ENCODE data around the gene MUC5AC.
"Not testable (repeated sequence)": the region's sequence is repeated elsewhere in the genome, so short reads cannot be mapped to it uniquely, and the experiment has no call there.

DNA sequence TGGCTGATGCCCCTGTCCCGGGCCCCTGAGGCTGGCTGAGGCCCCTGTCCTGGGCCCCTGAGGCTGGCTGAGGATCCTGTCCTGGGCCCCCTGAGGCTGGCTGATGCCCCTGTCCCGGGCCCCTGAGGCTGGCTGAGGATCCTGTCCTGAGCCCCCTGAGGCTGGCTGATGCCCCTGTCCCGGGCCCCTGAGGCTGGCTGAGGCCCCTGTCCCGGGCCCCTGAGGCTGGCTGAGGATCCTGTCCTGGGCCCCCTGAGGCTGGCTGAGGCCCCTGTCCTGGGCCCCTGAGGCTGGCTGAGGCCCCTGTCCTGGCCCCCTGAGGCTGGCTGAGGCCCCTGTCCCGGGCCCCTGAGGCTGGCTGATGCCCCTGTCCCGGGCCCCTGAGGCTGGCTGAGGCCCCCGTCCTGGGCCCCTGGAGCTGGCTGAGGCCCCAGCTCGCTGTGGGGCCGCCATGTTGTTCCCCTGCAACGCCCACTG, 7.1 kb downstream of the MUC5AC start:
- TF ChIP-seq, protein P1, sequence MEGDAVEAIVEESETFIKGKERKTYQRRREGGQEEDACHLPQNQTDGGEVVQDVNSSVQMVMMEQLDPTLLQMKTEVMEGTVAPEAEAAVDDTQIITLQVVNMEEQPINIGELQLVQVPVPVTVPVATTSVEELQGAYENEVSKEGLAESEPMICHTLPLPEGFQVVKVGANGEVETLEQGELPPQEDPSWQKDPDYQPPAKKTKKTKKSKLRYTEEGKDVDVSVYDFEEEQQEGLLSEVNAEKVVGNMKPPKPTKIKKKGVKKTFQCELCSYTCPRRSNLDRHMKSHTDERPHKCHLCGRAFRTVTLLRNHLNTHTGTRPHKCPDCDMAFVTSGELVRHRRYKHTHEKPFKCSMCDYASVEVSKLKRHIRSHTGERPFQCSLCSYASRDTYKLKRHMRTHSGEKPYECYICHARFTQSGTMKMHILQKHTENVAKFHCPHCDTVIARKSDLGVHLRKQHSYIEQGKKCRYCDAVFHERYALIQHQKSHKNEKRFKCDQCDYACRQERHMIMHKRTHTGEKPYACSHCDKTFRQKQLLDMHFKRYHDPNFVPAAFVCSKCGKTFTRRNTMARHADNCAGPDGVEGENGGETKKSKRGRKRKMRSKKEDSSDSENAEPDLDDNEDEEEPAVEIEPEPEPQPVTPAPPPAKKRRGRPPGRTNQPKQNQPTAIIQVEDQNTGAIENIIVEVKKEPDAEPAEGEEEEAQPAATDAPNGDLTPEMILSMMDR (IDR thresholded peaks at IDR 0.05): not testable (repeated sequence)
- TF ChIP-seq FOXP4 (CRISPR knock-in tag; IDR thresholded peaks at IDR 0.05); ATF2 (CRISPR knock-in tag; IDR thresholded peaks at IDR 0.05; ENCODE audit: borderline replicate concordance, low read depth); CREB1 (CRISPR knock-in tag; IDR thresholded peaks at IDR 0.05); USF1 (CRISPR knock-in tag; IDR thresholded peaks at IDR 0.05); NFE2L1 (CRISPR knock-in tag; IDR thresholded peaks at IDR 0.05); USF2 (CRISPR knock-in tag; IDR thresholded peaks at IDR 0.05); ZBTB21 (CRISPR knock-in tag; IDR thresholded peaks at IDR 0.05; ENCODE audit: borderline replicate concordance); MYBL2 (CRISPR knock-in tag; IDR thresholded peaks at IDR 0.05); MXD4 (CRISPR knock-in tag; IDR thresholded peaks at IDR 0.05; ENCODE audit: borderline replicate concordance); ZNF138 (CRISPR knock-in tag; conservative IDR thresholded peaks at IDR 0.05); TEAD4 (CRISPR knock-in tag; IDR thresholded peaks at IDR 0.05); ESRRA (CRISPR knock-in tag; IDR thresholded peaks at IDR 0.05; ENCODE audit: borderline replicate concordance); SMAD4 (CRISPR knock-in tag; IDR thresholded peaks at IDR 0.05): not testable (repeated sequence)
